Activated CD4-positive, alpha-beta T cell treated with anti-CD3 and anti-CD28 coated beads, Interleukin-2, amount 10 ng/mL, durations not matched to agents 7 days and 5 days (primary cell): ENCODE results near the gene USP48. TPM values are rescaled to one million over a fixed set of nuclear protein-coding genes. Genes with fewer than 3 reads are reported as not detected.
"Not testable (repeated sequence)": the region's sequence is repeated elsewhere in the genome, so short reads cannot be mapped to it uniquely, and the experiment has no call there.

Experiments used
- CTCF ChIA-PET: fragments of 350-600 bp; sonication (Branson Sonifier 250); formaldehyde crosslinking; loops from one replicate; lab custom pipeline; 2021; ENCODE audit warnings: antibody characterized with exemption; lab: Charles Lee
- POLR2A ChIA-PET: fragments of 350-600 bp; sonication (Branson Sonifier 250); formaldehyde crosslinking; loops from one replicate; lab custom pipeline; 2021; ENCODE audit warnings: antibody characterized with exemption; lab: Charles Lee
- DNase-seq: peaks from one replicate; pipeline ENCODE4 v3.0.0-alpha.2; 2020
- H3K27ac Mint-ChIP-seq: one replicate; pipeline ENCODE4 v1.8.0; 2021; ENCODE audit warnings: mild to moderate bottlenecking, moderate library complexity, mixed read lengths
- H3K27me3 Mint-ChIP-seq: one replicate; pipeline ENCODE4 v1.8.0; 2021; ENCODE audit warnings: mixed read lengths
- H3K36me3 Mint-ChIP-seq: one replicate; pipeline ENCODE4 v1.8.0; 2021; ENCODE audit warnings: low read depth, mixed read lengths
- H3K4me1 Mint-ChIP-seq: one replicate; pipeline ENCODE4 v1.8.0; 2021; ENCODE audit warnings: mixed read lengths
- H3K4me3 Mint-ChIP-seq: one replicate; pipeline ENCODE4 v1.8.0; 2021; ENCODE audit warnings: mild to moderate bottlenecking, moderate library complexity, mixed read lengths
- H3K9me3 Mint-ChIP-seq: one replicate; pipeline ENCODE4 v1.8.0; 2021; ENCODE audit warnings: mixed read lengths
- total RNA-seq, 2 experiments: library from RNA; stranded (reverse); gene quantifications; one replicate each; pipeline ENCODE4 v1.2.3, GENCODE V29; 2021

Gene USP48
- 10 to 100 TPM; 70.9 to 80.6 TPM for total RNA-seq

- POLR2A ChIA-PET = no interaction called here
- Mint-ChIP-seq H3K4me1 (peaks cover 30% of the 10 kb centered on the region), H3K27ac (peak within 1 kb of the TSS; percentile 100), H3K27me3 (peaks cover 7% of the 10 kb centered on the region), H3K4me3 (peak within 1 kb of the TSS; percentile 94), H3K36me3 (peaks cover 19% of the 10 kb centered on the region), H3K9me3 (no peaks in the 10 kb centered on the region)
- DNase-seq = peak; percentile 97
- CTCF ChIA-PET = interaction anchor here (1.0 to 1.6 kb wide), 4 partner anchors 12 to 31 kb away, joined by 3 to 7 read pairs (median 5); no protein-coding TSS in a partner anchor
Measured at GRCh38 chr1:21782868-21783678, at the start of gene USP48. Gene USP48 (minus strand): TSS chr1:21783149. CDS start chr1:21782957, 192 bp downstream.

- Mint-ChIP-seq H3K4me1 (no peaks in the 10 kb centered on the region), H3K27ac (no peak overlapping the region), H3K27me3 (no peaks in the 10 kb centered on the region), H3K36me3 (peaks cover 11% of the 10 kb centered on the region), H3K9me3 (peaks cover 15% of the 10 kb centered on the region), H3K4me3 (no peak overlapping the region)
- ChIA-PET CTCF (no interaction called here), POLR2A (no interaction called here)
- DNase-seq = no peak
Measured at GRCh38 chr1:21831454-21831970, 48.6 kb upstream of the USP48 start.

- peaks cover 11% of the 10 kb centered on the region for H3K36me3 Mint-ChIP-seq
- DNase-seq = no peak
- no peaks in the 10 kb centered on the region for H3K27me3 Mint-ChIP-seq
- H3K9me3 Mint-ChIP-seq = peaks cover 15% of the 10 kb centered on the region
- no peaks in the 10 kb centered on the region for H3K4me1 Mint-ChIP-seq
- no peak overlapping the region for H3K4me3 Mint-ChIP-seq
- POLR2A ChIA-PET = no interaction called here
- H3K27ac Mint-ChIP-seq = no peak overlapping the region
- CTCF ChIA-PET = no interaction called here
Measured at GRCh38 chr1:21830792-21831453, 48.0 kb upstream of the USP48 start.

GRCh38 chr1:21829294-21829693, 46.3 kb upstream of the USP48 start:
- ChIA-PET POLR2A (no interaction called here), CTCF (interaction anchor here (0.6 kb wide), 1 partner anchor 481 kb away, joined by 3 read pairs; no protein-coding TSS in a partner anchor)
- Mint-ChIP-seq H3K27me3 (no peaks in the 10 kb centered on the region), H3K4me3 (no peak overlapping the region), H3K27ac (no peak overlapping the region), H3K4me1 (no peaks in the 10 kb centered on the region), H3K36me3 (peaks cover 5% of the 10 kb centered on the region), H3K9me3 (peaks cover 8% of the 10 kb centered on the region)
- DNase-seq = no peak

- ChIA-PET POLR2A (no interaction called here), CTCF (interaction anchor here (0.6 kb wide), 1 partner anchor 481 kb away, joined by 3 read pairs; no protein-coding TSS in a partner anchor)
- H3K27ac Mint-ChIP-seq = no peak overlapping the region
Measured at GRCh38 chr1:21828506-21829210, 45.7 kb upstream of the USP48 start.

GRCh38 chr1:21828075-21828474, 45.1 kb upstream of the USP48 start:
- ChIA-PET CTCF (no interaction called here), POLR2A (interaction anchor here (0.5 kb wide), 1 partner anchor 1355 kb away, joined by 3 read pairs; no protein-coding TSS in a partner anchor)
- DNase-seq = no peak
- Mint-ChIP-seq H3K36me3 (peaks cover 3% of the 10 kb centered on the region), H3K4me3 (no peak overlapping the region), H3K4me1 (no peaks in the 10 kb centered on the region), H3K9me3 (no peaks in the 10 kb centered on the region), H3K27ac (no peak overlapping the region), H3K27me3 (no peaks in the 10 kb centered on the region)

More at GRCh38 chr1:21828506-21829210, 45.7 kb upstream of the USP48 start:
- no peaks in the 10 kb centered on the region for H3K27me3 Mint-ChIP-seq
- H3K36me3 Mint-ChIP-seq = peaks cover 3% of the 10 kb centered on the region
- no peak for DNase-seq
- peaks cover 1% of the 10 kb centered on the region for H3K9me3 Mint-ChIP-seq
- no peaks in the 10 kb centered on the region for H3K4me1 Mint-ChIP-seq
- no peak overlapping the region for H3K4me3 Mint-ChIP-seq

GRCh38 chr1:21827141-21827679, 44.3 kb upstream of the USP48 start:
- Mint-ChIP-seq H3K36me3 (no peaks in the 10 kb centered on the region), H3K4me3 (no peak overlapping the region), H3K27me3 (no peaks in the 10 kb centered on the region), H3K4me1 (no peaks in the 10 kb centered on the region), H3K9me3 (no peaks in the 10 kb centered on the region), H3K27ac (no peak overlapping the region)
- DNase-seq = no peak
- ChIA-PET POLR2A (no interaction called here), CTCF (interaction anchor here (0.5 kb wide), 1 partner anchor 58 kb away, joined by 4 read pairs; no protein-coding TSS in a partner anchor)

GRCh38 chr1:21826694-21827093, 43.7 kb upstream of the USP48 start:
- H3K9me3 Mint-ChIP-seq, H3K27ac Mint-ChIP-seq, CTCF ChIA-PET, H3K27me3 Mint-ChIP-seq, H3K4me1 Mint-ChIP-seq, H3K4me3 Mint-ChIP-seq, DNase-seq, POLR2A ChIA-PET, H3K36me3 Mint-ChIP-seq: not testable (repeated sequence)

GRCh38 chr1:21825393-21825792, 42.4 kb upstream of the USP48 start:
- CTCF ChIA-PET = no interaction called here
- Mint-ChIP-seq H3K9me3 (no peaks in the 10 kb centered on the region), H3K36me3 (no peaks in the 10 kb centered on the region), H3K4me1 (no peaks in the 10 kb centered on the region), H3K4me3 (no peak overlapping the region), H3K27ac (no peak overlapping the region), H3K27me3 (no peaks in the 10 kb centered on the region)
- no peak for DNase-seq
- POLR2A ChIA-PET = no interaction called here

- CTCF ChIA-PET = no interaction called here
- POLR2A ChIA-PET = no interaction called here
- no peaks in the 10 kb centered on the region for H3K27me3 Mint-ChIP-seq
- H3K36me3 Mint-ChIP-seq = no peaks in the 10 kb centered on the region
- H3K4me3 Mint-ChIP-seq = no peak overlapping the region
- no peak for DNase-seq
- no peak overlapping the region for H3K27ac Mint-ChIP-seq
- no peaks in the 10 kb centered on the region for H3K4me1 Mint-ChIP-seq
- no peaks in the 10 kb centered on the region for H3K9me3 Mint-ChIP-seq
Measured at GRCh38 chr1:21824926-21825325, 42.0 kb upstream of the USP48 start.

- H3K4me1 Mint-ChIP-seq = no peaks in the 10 kb centered on the region
- CTCF ChIA-PET = interaction anchor here (0.6 kb wide), 1 partner anchor 18 kb away, joined by 5 read pairs; no protein-coding TSS in a partner anchor
Measured at GRCh38 chr1:21823980-21824702, 41.2 kb upstream of the USP48 start.

More at GRCh38 chr1:21823980-21824702, 41.2 kb upstream of the USP48 start:
- no peaks in the 10 kb centered on the region for H3K9me3 Mint-ChIP-seq
- no peak overlapping the region for H3K4me3 Mint-ChIP-seq
- POLR2A ChIA-PET = no interaction called here
- H3K27me3 Mint-ChIP-seq = no peaks in the 10 kb centered on the region
- no peak for DNase-seq
- no peak overlapping the region for H3K27ac Mint-ChIP-seq
- no peaks in the 10 kb centered on the region for H3K36me3 Mint-ChIP-seq
